ENCODE data around the gene CSH2.
"Not testable (repeated sequence)": the region's sequence is repeated elsewhere in the genome, so short reads cannot be mapped to it uniquely, and the experiment has no call there.

CSH2 gene

DNA sequence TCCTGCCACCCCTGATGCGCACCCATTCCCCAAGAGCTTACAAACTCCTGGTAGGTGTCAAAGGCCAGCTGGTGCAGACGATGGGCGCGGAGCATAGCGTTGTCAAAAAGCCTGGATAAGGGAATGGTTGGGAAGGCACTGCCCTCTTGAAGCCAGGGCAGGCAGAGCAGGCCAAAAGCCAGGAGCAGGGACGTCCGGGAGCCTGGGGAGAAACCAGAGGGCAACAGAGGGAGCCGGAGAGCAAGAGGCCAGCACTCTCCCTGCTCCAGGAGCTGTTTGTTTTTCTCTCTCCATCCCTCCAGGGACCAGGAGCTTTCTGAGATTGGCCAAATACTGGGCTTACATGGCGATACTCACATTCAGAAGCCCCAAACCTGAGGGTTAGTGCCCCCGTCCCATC, 44.8 kb upstream of the CSH2 start:
- ChIA-PET POLR2A (interaction anchor here (2.0 kb wide), 1 partner anchor 228 kb away, joined by 10 read pairs; no protein-coding TSS in a partner anchor), CTCF (interaction anchor here (0.5 to 4.5 kb wide), 26 partner anchors 12 to 373 kb away, joined by 3 to 58 read pairs (median 5); partner anchors contain the start of gene CD79B)
- no peaks in the 10 kb centered on the region for H3K36me3 ChIP-seq (ENCODE audit: control insufficient read depth in 2 of 2, insufficient read depth in 1 of 2, low read length in 2 of 2)
- TF ChIP-seq GLIS2 (tag by site-specific recombination; IDR thresholded peaks at IDR 0.05) (no peak), ZNF600 (tag by site-specific recombination; IDR thresholded peaks at IDR 0.05) (no peak), ZNF221 (tag by site-specific recombination; IDR thresholded peaks at IDR 0.05; ENCODE audit: borderline replicate concordance) (no peak), ZNF366 (tag by site-specific recombination; conservative IDR thresholded peaks at IDR 0.05) (no peak)
- TF ChIP-seq, protein P1, sequence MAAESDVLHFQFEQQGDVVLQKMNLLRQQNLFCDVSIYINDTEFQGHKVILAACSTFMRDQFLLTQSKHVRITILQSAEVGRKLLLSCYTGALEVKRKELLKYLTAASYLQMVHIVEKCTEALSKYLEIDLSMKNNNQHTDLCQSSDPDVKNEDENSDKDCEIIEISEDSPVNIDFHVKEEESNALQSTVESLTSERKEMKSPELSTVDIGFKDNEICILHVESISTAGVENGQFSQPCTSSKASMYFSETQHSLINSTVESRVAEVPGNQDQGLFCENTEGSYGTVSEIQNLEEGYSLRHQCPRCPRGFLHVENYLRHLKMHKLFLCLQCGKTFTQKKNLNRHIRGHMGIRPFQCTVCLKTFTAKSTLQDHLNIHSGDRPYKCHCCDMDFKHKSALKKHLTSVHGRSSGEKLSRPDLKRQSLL (tag by site-specific recombination; IDR thresholded peaks at IDR 0.05), result no peak
- no peak overlapping the region for H3K4me3 ChIP-seq (ENCODE audit: low read depth, low read length)
- no peaks in the 10 kb centered on the region for H3K9me3 ChIP-seq (ENCODE audit: control insufficient read depth, insufficient read depth, low read depth, low read length)
- no peak overlapping the region for H3K27ac ChIP-seq (ENCODE audit: extremely low read depth, low read depth, low read length)
- H3K4me1 ChIP-seq (ENCODE audit: control insufficient read depth, insufficient read depth, low read length), result no peaks in the 10 kb centered on the region

- no peak for TF ChIP-seq ZNF138 (tag by site-specific recombination; IDR thresholded peaks at IDR 0.05; ENCODE audit: borderline replicate concordance)
- Histone ChIP-seq H3K27ac (ENCODE audit: extremely low read depth, low read depth, low read length) (no peak overlapping the region), H3K4me3 (ENCODE audit: low read depth, low read length) (no peak overlapping the region), H3K4me1 (ENCODE audit: control insufficient read depth, insufficient read depth, low read length) (no peaks in the 10 kb centered on the region), H3K36me3 (ENCODE audit: control insufficient read depth in 2 of 2, insufficient read depth in 1 of 2, low read length in 2 of 2) (no peaks in the 10 kb centered on the region), H3K9me3 (ENCODE audit: control insufficient read depth, insufficient read depth, low read depth, low read length) (no peaks in the 10 kb centered on the region)
- POLR2A ChIA-PET, result no interaction called here
- CTCF ChIA-PET, result interaction anchor here (0.6 to 4.5 kb wide), 9 partner anchors 11 to 365 kb away, joined by 3 to 58 read pairs (median 19); no protein-coding TSS in a partner anchor
These were observed 44.2 kb upstream of the CSH2 start for GRCh38 chr17:63917646-63918045.

DNA sequence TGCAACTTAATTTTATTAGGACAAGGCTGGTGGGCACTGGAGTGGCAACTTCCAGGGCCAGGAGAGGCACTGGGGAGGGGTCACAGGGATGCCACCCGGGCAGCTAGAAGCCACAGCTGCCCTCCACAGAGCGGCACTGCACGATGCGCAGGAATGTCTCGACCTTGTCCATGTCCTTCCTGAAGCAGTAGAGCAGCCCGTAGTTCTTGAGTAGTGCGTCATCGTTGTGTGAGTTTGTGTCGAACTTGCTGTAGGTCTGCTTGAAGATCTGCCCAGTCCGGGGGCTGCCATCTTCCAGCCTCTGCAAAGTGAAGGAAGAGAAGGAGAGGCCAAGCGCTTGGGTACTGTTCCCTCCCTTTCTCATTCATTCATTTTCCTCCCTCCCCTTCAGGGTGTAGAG, 43.7 kb upstream of the CSH2 start:
- H3K4me1 ChIP-seq (ENCODE audit: control insufficient read depth, insufficient read depth, low read length); H3K27ac ChIP-seq (ENCODE audit: extremely low read depth, low read depth, low read length); POLR2A ChIA-PET; H3K4me3 ChIP-seq (ENCODE audit: low read depth, low read length); H3K36me3 ChIP-seq (ENCODE audit: control insufficient read depth in 2 of 2, insufficient read depth in 1 of 2, low read length in 2 of 2); H3K9me3 ChIP-seq (ENCODE audit: control insufficient read depth, insufficient read depth, low read depth, low read length): not testable (repeated sequence)
- CTCF ChIA-PET, result interaction anchor here (1.0 to 4.5 kb wide), 6 partner anchors 15 to 365 kb away, joined by 3 to 43 read pairs (median 18); no protein-coding TSS in a partner anchor

DNA sequence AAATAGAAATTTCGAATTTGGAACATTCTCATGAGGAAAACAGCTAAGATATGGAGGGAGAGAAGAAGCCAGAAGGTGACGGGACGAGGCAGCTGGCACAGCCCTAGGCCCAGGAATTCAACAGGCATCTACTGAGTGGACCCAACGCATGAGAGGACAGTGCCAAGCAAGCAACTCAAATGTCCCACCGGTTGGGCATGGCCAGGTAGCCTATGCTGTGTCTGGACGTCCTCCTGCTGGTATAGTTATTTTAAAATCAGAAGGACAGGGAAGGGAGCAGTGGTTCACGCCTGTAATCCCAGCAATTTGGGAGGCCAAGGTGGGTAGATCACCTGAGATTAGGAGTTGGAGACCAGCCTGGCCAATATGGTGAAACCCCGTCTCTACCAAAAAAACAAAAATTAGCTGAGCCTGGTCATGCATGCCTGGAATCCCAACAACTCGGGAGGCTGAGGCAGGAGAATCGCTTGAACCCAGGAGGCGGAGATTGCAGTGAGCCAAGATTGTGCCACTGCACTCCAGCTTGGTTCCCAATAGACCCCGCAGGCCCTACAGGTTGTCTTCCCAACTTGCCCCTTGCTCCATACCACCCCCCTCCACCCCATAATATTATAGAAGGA, 43.2 kb upstream of the CSH2 start:
- H3K27ac ChIP-seq (ENCODE audit: extremely low read depth, low read depth, low read length), result no peak overlapping the region
- H3K36me3 ChIP-seq (ENCODE audit: control insufficient read depth in 2 of 2, insufficient read depth in 1 of 2, low read length in 2 of 2), result no peaks in the 10 kb centered on the region
- no peaks in the 10 kb centered on the region for H3K4me1 ChIP-seq (ENCODE audit: control insufficient read depth, insufficient read depth, low read length)
- H3K9me3 ChIP-seq (ENCODE audit: control insufficient read depth, insufficient read depth, low read depth, low read length), result no peaks in the 10 kb centered on the region
- CTCF ChIA-PET, result interaction anchor here (0.9 to 3.4 kb wide), 6 partner anchors 14 to 217 kb away, joined by 3 to 19 read pairs (median 4); no protein-coding TSS in a partner anchor
- TF ChIP-seq RBAK (tag by site-specific recombination; IDR thresholded peaks at IDR 0.05) (no peak), ZNF521 (tag by site-specific recombination; IDR thresholded peaks at IDR 0.05) (no peak), ZNF24 (tag by site-specific recombination; IDR thresholded peaks at IDR 0.05) (no peak), ZNF560 (tag by site-specific recombination; IDR thresholded peaks at IDR 0.05; ENCODE audit: borderline replicate concordance) (no peak), ZNF174 (tag by site-specific recombination; IDR thresholded peaks at IDR 0.05) (no peak), SP7 (tag by site-specific recombination; IDR thresholded peaks at IDR 0.05) (no peak), ZBTB8A (tag by site-specific recombination; IDR thresholded peaks at IDR 0.05) (no peak), ZNF530 (tag by site-specific recombination; IDR thresholded peaks at IDR 0.05; ENCODE audit: low read depth) (no peak), ZNF585B (tag by site-specific recombination; IDR thresholded peaks at IDR 0.05) (no peak), ZNF280D (tag by site-specific recombination; IDR thresholded peaks at IDR 0.05) (no peak), ZBTB20 (tag by site-specific recombination; IDR thresholded peaks at IDR 0.05) (no peak), ZNF473 (tag by site-specific recombination; IDR thresholded peaks at IDR 0.05) (no peak), ZNF140 (tag by site-specific recombination; IDR thresholded peaks at IDR 0.05) (no peak), ZNF292 (tag by site-specific recombination; IDR thresholded peaks at IDR 0.05; ENCODE audit: borderline replicate concordance, low read depth) (no peak), ZNF112 (tag by site-specific recombination; IDR thresholded peaks at IDR 0.05) (no peak), ZBTB7A (tag by site-specific recombination; IDR thresholded peaks at IDR 0.05; ENCODE audit: low read depth) (no peak), SCRT1 (tag by site-specific recombination; IDR thresholded peaks at IDR 0.05; ENCODE audit: borderline replicate concordance) (no peak), ZNF670 (tag by site-specific recombination; IDR thresholded peaks at IDR 0.05; ENCODE audit: low read depth) (no peak)
- H3K4me3 ChIP-seq (ENCODE audit: low read depth, low read length), result no peak overlapping the region
- POLR2A ChIA-PET, result no interaction called here

Measured in HEK293 (cell line).